ELF-1 (cell line): ENCODE results near the gene FOXN4.

ENCODE experiments used
- DNase-seq: peaks from one replicate; pipeline ENCODE4 v3.0.0-alpha.2; 2016; ENCODE audit warnings: low read depth, low spot score

Gene FOXN4

DNA sequence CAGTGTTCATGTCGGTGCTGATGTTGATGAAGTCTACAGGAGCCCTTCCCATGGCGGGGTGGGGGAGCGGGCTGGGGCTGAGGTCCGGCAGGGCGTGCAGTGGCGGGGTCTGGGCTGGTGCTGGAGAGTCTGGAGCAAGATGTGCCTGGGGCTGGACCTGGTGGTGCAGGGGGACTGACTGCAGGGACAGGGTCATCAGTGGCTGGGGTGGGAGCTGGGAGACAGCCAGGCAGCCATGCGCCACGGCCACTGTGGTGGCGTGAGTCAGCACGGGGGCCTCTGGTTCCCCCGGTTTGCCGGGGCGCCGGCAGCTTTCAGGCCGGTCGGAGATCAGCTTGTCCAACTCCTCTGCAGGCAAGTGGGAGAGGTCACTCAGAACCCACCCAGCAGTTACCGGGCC, 27.6 kb downstream of the FOXN4 start:
- DNase-seq, result no peak

DNA sequence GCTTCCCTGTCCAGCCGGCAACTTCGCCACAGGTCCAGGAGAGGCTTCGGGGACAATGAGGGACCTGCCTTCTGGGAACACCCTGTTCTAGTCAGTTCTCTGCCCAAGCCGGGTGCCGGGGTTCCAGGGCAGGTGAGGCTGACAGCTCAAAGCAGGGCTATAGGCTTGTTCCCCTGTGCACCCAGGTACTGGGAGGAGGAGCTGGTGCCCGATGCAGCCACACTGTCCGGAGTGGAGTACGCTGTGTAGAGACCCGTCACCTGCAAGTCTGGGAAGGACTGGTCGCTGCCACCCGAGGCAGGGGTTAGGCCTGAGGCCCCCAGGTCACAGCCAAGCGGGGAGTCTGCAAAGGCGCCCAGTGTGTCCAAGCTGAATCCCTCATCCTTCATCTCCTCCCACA, 29.6 kb downstream of the FOXN4 start:
- DNase-seq, result no peak

DNA sequence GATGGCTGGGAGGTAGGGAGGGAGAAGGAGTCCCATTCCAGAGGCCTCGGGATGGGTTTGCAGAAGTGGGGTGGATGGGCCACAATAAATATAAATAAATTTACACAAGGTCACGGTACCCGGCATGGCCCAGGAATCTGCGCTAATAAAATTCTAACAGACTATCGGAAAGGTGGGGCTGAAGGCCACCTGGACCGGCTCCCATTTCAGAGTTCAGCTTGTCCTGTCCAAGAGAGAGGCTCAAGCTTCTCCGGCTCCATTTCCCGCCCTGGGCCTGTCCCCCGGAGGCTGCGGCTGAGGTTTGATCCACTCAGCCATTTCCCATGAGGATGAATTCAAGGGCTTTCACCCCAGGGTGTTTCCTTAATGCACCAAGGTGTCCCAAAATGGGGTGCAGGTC, 30.2 kb downstream of the FOXN4 start:
- no peak for DNase-seq

DNA sequence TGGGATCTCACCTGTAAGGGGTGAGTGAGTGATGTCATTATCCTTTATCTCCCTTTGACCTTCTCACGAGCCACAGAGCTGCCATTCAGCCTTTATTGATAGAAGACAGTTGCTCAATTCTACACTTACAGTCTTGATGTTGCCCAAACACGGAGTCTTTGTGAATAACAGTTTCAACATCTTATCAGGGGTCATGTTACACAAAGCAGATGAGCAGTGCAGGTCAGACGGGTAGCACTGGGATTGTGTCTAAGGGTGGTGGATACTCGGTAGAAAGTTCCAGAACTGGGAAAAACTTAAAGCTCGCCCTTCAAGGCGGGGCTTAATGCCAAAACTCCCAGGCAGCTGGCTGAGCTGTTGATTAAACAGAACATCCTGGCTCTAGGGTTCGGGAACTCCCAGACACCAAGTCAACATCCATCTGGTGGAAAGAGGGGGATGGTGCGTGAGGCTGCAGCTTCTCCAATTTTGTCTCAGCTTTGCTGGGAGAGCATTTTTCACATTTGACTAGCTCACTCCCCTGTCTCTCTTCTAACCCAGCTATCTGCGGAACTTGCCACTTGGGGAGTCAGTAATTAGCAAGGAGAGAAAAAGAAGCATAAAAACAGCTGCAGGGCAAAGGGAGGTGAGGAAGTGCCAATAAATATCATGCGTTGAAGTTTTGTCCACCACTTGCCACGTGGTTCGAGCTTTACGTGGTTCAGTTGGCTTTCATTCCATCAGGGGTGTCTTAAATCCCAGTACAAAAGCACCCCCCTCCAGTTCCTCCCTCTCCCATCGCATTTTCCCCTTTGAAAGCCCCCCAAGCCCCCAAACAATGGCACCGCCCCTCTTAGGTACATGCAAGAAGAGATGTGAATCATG, 31.0 kb downstream of the FOXN4 start:
- peak; percentile 20 for DNase-seq

DNA sequence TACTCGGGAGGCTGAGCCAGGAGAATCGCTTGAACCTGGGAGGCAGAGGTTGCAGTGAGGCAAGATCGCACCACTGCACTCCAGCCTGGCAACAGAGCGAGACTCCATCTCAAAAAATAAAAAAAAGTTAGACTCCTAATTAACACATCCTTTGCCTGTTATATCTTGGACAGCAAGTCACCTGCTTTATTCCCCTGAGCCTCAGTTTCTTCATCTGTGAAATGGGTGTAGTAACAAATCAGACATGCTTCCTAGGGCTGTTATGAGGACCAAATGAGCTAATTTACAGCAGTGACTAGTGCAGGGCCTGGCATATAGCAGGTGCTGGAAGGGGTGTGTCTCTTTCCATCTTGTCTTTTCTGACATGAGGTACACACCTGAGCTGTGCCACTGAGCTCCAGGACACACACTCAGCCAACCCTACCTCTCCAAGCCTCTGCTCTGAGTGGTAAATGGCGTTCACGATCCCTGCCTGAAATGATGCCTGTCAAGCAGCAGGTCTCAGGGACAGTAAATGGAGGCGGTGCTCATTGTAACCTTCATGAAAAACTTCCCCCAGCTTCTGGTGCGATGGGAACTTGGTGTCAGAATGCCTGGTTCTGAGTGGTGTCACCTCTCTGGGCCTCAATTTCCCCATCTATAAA, 31.7 kb downstream of the FOXN4 start:
- no peak for DNase-seq

DNA sequence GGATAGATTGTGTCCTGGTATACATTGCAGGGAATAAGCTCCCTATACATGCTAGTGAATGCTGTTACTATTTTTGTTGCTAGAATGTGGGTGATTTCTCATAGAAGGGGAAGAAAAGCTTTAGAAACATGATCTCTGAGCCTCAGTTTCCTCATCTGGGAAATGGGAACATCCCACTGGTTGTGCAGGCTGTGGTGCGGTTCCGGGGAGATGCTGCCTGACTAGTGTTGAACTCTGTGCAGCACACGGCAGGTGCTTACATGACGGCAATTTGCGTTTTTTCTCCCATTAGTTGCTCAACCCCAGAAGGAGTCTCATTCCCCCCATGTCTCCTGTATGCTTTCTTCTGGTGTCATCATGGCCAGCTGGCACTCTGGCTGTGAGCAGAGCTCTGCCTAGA, 32.9 kb downstream of the FOXN4 start:
- no peak for DNase-seq

DNA sequence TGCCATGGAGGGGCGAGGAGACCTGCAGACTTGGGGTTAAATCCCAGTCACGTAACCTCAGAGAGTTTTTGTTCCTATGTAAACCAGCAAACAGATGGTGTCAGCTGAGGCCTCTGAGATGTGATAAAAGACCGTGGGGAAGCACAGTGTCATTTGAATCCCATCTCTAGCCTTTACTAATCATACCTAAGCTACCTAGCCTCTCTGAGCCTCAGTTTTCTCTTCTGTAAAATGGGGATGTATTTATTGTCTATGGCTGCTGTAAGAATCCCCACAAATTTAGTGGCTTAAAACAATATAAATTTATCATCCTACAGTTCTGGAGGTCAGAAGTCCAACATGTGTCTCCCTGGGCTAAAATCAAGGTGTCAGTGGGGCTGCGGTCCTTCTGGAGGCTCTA, 33.9 kb downstream of the FOXN4 start:
- DNase-seq, result no peak

DNA sequence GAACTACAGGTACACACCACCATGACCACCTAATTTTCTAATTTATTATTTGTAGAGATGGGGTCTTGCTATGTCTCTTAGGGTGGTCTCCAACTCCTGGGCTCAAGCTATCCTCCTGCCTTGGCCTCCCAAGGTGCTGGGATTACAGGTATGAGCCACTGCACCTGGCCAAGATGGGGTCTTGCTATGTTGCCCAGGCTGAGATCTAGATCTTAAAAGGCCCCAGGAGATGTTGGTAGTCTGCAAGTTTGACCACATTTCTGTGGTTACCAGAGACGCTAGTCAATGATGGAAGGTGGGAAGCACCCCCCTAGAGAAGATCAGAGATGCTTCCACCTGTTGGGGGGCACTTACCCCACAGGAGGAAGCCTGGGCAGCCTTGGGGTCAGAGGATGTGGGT, 34.7 kb downstream of the FOXN4 start:
- no peak for DNase-seq

DNA sequence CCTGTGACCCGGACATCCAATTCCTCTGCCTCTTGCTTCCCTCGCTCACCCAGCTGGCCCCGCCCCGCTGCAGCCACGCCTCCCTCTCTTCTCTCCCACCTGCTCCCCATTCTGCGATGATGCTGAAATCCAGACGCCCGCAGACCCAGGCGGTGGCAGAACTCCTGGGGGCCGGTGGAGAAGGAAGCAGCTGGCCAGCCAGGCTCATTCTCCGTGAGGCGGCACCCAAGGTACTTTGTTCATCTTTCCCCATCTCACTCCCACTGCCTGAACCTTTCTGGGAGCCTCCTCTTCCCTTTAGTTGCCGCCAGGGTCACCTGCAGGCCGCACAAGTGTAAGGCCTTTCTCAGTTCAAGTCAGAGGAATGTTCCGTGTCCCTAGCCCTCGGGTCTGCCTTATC, 35.7 kb downstream of the FOXN4 start:
- peak; percentile 18 for DNase-seq

DNA sequence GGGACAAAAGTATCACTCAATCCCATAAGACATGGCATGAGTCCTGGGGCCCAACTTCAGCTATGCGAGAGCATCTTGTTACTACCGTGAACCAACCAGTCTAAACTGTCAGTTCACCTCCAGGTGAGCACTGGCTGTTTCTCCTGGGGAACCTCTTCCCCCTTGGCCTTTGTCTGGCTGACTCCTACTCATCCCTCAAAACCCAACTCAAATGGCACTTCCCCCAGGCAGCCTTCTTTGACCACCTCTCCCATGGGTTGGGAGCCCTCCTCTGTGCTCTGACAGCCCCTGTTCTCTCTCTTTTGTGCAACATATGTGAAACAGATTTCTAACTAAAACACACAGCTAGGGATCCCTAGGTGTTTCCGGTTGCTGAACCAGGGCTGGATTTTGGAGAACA, 37.7 kb downstream of the FOXN4 start:
- no peak for DNase-seq

DNA sequence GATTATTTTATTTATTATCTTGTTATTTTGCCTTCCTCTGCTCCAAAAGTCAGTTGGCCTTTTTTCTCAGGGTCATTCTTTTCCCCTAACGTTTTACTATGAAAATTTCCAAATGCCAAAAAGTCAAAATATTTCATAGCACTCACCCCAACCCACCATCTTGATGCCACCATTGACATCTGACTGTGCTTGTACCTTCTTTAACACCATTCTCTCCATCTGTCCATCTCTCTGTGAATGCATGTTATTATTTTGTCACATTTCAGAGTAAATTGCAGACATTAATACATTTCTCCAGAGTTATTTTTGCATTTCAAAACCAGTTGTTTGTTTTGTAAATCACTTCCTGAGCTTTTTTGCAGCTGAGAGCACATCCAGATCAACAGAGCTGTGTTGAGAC, 38.6 kb downstream of the FOXN4 start:
- no peak for DNase-seq

DNA sequence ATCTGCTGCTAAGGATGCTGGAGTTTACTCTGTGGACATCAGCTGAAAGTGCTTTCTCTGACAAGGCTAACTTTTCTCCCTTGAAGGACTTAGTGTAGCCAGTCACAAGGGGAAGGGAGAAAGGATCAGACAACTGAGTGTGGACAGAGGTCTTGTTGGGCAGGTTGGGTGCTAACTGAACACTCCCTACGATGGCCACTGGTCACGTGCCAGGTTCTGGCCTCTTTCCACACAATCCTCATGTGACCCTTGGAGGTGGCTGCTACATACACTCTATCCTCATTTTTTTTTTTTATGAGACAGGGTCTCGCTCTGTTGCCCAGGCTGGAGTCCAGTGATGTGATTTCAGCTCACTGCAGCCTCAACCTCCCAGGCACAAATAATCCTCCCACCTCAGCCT, 39.7 kb downstream of the FOXN4 start:
- no peak for DNase-seq

DNA sequence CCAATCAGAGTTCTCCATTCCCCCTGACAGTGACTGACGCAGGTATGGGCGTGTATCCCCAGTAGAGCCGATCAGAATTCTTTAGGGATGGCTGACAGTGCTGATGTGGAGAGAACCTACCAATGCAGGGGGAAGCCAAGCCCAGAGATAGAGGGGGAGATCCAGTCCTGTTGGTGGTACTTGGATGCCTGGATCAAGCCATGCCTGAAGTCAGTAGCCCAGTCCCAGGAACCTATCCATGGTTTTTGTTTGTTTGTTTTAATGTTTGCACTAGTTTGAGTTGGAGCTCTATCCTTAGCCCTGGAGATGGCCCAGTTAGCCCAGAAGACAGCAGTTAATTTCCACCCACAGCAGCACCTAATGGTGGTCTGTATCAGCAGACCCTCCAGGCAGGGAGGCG, 40.2 kb downstream of the FOXN4 start:
- no peak for DNase-seq

DNA sequence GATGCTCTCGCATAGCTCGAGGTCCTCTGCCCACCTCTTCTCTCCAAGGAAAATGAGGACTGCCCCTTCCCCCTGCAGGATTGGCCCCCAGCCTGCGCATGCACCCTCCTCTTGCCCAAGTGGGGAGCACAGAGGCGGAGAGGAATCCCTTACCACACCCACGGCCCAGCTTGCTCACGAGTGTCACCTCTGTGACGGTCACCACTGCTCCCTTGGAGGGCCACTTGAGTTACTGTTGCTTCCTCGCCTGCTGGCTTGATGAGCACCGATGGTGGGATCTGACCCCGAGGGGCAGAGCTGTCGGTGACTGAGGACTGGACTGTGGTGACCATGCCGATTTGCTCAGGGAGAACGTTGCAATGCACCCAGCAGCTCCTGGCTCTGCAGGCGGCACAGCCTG, 41.7 kb downstream of the FOXN4 start:
- DNase-seq, result no peak

DNA sequence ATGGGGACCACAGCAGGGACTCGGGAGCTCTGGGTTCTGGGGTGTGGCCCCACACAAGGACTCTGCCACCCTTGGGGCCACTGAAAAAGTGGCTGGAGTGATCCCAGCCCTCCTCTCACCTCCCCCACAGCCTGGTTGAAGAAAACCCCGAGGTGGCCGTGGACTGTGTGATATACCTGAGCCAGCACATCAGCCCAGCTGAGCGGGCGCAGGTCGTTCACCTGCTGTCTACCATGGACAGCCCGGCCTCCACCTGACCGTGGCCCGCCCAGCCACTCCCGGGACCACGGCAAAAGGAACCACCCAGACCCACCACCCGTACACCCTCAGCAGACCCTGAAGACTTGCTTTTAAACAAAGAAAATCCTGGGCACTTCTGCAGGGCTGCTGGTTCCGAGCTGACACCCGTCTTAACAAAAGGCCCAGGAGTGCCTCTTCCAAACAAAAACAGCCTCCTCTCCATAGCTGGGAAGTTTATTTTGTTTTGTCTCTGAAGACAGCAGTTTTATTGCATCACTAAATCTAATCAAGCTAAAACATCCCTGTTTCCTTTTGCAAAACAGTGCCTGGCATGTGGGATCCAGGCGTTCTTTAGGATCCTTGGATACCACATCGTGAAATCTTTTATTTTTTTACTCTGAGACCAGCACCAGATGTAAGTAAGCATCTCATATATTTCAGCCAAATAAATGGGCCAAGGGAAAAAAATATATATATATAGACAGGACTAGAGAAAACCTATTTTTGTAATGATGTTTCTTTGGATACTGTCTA, 42.8 kb downstream of the FOXN4 start:
- DNase-seq, result no peak

DNA sequence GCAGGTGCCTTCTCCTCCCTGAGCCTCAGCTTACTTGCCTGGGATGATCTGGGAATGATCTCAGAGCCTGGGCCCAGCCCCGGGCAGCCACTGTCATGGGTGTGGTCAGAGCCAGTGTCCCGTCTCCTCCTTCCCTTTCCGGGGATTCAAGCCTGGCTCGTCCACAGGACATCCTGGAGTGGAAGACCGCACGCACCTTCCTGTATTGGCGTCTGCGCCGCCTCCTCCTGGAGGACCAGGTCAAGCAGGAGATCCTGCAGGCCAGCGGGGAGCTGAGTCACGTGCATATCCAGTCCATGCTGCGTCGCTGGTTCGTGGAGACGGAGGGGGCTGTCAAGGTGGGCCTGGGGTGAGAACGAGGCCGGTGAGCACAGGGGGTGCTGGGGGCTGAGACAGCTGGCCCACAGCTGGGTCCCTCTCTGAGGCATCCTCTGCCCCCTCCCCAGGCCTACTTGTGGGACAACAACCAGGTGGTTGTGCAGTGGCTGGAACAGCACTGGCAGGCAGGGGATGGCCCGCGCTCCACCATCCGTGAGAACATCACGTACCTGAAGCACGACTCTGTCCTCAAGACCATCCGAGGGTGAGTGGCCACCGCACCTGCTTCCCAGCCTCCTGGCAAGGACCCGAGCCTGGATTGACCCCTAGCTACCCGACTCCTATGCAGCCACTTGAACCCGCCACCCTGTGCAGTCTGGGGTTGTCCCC, 44.0 kb downstream of the FOXN4 start:
- no peak for DNase-seq

DNA sequence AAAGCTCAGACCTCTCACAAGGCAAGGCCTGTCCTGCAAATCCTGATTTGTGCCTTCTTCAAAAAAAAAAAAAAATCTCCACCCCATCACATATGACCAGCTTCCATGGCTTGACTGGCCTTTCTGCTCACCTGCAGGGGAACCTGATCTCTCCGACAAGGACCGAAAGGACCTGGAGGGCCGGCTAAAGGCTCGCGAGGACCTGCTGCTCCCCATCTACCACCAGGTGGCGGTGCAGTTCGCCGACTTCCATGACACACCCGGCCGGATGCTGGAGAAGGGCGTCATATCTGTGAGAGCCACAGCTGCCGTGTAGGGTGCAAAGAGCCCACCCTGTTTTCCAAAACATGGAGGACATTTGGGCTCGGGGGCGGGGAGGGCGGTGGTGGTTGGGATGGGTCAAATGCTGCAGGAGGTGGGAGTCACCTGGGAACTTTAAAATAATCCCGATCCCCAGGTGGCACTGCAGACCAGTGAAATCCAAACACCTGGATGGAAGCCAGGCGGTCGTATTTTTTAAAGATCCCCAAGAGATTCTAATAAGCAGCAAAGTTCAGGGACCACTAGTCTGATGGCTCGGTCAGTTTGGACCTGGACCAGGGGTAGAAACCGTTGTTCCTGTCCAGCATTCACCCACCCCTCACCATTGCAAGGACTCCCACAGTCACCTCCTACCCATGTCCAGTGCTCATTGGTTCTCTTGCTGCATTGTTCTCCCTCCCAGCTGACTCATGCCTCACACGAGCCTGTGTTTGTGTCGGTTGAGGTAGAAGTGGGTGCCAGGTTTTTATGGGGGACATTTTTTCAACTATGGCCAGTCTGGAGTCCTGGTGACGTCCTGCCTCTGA, 44.8 kb downstream of the FOXN4 start:
- DNase-seq, result peak; percentile 93

DNA sequence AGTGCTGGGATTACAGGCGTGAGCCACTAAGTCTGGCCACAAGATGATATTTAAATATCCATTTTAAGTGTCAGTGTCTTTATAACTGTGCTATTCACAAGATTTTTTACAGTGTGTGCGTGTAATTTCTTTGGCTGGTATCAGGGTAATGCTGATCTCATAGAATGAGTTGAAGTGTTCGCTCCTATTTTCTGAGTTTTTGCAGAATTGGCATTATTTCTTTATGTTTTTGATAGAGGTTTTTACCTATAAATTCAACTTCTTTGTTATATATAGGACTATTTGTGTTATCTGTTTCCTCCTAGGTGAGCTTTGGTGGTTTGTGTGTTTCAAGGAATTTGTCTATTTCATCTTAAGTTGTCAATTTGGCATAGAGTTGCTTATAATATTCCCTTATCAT, 45.6 kb downstream of the FOXN4 start:
- DNase-seq, result no peak

DNA sequence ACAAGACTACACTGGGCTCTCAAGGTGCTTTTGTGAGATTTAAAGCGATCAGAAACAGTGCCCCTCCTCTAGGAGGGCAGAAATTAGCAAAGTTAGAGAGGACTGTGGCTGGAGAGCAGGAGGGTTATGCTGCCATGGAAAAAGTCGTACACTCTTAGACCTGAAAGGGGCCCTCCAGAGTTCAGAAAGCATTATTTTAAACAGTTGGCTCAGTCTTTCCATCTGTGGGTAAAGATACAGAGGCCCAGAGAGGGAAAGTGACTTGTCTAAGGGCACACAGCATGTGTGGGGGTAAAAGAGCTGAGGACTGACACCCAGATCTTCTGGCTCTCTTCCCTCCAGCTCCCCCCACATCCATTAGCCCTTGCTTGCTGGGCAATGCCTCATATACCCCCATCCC, 47.1 kb downstream of the FOXN4 start:
- no peak for DNase-seq

DNA sequence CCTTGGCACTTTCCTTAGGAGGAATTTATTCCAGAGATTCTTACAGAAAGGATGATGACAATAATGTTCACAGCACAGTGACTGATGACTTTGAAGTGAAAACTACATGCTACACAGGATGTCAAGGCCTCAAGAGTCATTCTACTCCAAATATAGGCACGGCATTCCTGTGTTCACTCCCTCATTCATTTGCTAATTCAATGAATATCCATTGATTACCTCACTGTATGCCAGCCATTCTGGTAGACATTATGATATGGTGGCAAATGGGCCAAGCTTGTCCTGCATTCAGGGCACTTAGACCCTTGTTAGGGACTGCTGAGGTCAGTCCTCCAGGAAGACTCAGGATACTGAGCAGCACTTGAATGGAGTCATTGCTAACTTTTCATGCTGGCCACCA, 48.0 kb downstream of the FOXN4 start:
- DNase-seq, result no peak

DNA sequence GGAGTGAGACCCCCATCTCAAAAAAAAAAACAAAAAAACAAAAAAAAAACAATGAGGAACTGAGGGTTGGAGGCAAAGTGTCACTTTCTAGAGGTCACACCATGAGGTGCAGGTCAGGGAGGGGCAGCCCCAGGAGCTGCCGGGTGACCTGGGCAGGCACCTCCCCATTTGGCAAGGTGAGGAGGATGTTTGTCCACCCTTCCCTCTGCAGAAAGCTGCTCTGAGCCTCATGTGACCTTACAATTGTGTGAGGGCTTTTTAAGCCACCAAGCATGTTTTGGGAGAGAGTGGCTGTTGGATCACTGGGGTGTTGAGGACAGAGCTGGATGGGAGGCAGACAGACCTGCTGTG, 49.6 kb downstream of the FOXN4 start:
- no peak for DNase-seq
